Activated CD8-positive, alpha-beta T cell treated with anti-CD3 and anti-CD28 coated beads, Interleukin-2, amount 10 ng/mL, durations not matched to agents 7 days and 5 days (primary cell): ENCODE results near the gene CUL4A. TPM values are rescaled to one million over a fixed set of nuclear protein-coding genes. Genes with fewer than 3 reads are reported as not detected.
"Not testable (repeated sequence)": the region's sequence is repeated elsewhere in the genome, so short reads cannot be mapped to it uniquely, and the experiment has no call there.

Experiments used
- ATAC-seq: fragments of 150-1000 bp; cut with Tn5 transposase; one replicate; pipeline ENCODE4 v1.10.0; 2021; ENCODE audit warnings: moderate library complexity
- CTCF ChIA-PET: fragments of 350-600 bp; sonication (Branson Sonifier 250); formaldehyde crosslinking; loops from one replicate; lab custom pipeline; 2021; ENCODE audit warnings: antibody characterized with exemption; lab: Charles Lee
- POLR2A ChIA-PET: fragments of 350-600 bp; sonication (Branson Sonifier 250); formaldehyde crosslinking; loops from one replicate; lab custom pipeline; 2021; ENCODE audit warnings: antibody characterized with exemption; lab: Charles Lee
- DNase-seq: peaks from one replicate; pipeline ENCODE4 v3.0.0-alpha.2; 2020
- H3K27ac Mint-ChIP-seq: one replicate; pipeline ENCODE4 v1.8.0; 2021; ENCODE audit warnings: mild to moderate bottlenecking, mixed read lengths
- H3K27me3 Mint-ChIP-seq: one replicate; pipeline ENCODE4 v1.8.0; 2021; ENCODE audit warnings: low read depth, mixed read lengths
- H3K36me3 Mint-ChIP-seq: one replicate; pipeline ENCODE4 v1.8.0; 2021; ENCODE audit warnings: low read depth, mixed read lengths
- H3K4me1 Mint-ChIP-seq: one replicate; pipeline ENCODE4 v1.8.0; 2021; ENCODE audit warnings: low read depth, mixed read lengths
- H3K4me3 Mint-ChIP-seq: one replicate; pipeline ENCODE4 v1.8.0; 2021; ENCODE audit warnings: mild to moderate bottlenecking, mixed read lengths
- H3K9me3 Mint-ChIP-seq: one replicate; pipeline ENCODE4 v1.8.0; 2022; ENCODE audit warnings: mixed read lengths; ENCODE audit not compliant: insufficient read depth
- microRNA-seq: library from miRNA; unstranded; fragments of <30 nt; microRNA quantifications from one replicate; pipeline ENCODE4 v1.2.0, GENCODE V29; 2022
- total RNA-seq, 2 experiments: library from RNA; stranded (reverse); gene quantifications; one replicate each; pipeline ENCODE4 v1.2.3, GENCODE V29; 2021

Gene CUL4A
- total RNA-seq, 2 experiments from 2014 or later, result 65.9 to 70.5 TPM

DNA sequence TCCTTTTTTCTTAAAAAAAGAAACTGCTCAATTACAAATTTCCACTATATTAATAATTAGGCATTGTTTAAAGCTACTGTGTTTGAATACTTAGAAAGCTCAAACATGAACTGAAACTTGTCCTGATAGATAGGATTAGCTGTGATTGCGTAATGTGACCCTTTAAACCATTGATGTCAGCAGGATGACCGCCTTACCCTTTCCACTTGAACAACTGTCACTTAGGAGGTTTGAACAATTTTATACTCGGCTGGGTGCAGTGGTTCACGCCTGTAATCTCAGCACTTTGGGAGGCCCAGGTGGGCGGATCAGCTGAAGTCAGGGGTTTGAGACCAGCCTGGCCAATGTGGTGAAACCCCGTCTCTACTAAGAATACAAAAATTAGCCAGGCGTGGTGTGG is 90.5 kb downstream of the CUL4A start:
- CTCF ChIA-PET, result interaction anchor here (1.1 kb wide), 1 partner anchor 24 kb away, joined by 3 read pairs; no protein-coding TSS in a partner anchor
- Mint-ChIP-seq H3K4me1 (peaks cover 25% of the 10 kb centered on the region), H3K27me3 (peaks cover 7% of the 10 kb centered on the region), H3K4me3 (no peak overlapping the region), H3K9me3 (no peaks in the 10 kb centered on the region), H3K27ac (no peak overlapping the region), H3K36me3 (peaks cover 18% of the 10 kb centered on the region)
- POLR2A ChIA-PET, result no interaction called here
- ATAC-seq, result no peak
- no peak for DNase-seq

GRCh38 chr13:113302986-113303385 is 93.6 kb downstream of the CUL4A start:
- no peak for ATAC-seq
- DNase-seq, result no peak
- ChIA-PET CTCF (no interaction called here), POLR2A (interaction anchor here (0.5 kb wide), 1 partner anchor 118 kb away, joined by 3 read pairs; no protein-coding TSS in a partner anchor)
- Mint-ChIP-seq H3K27ac (no peak overlapping the region), H3K4me3 (no peak overlapping the region), H3K27me3 (no peaks in the 10 kb centered on the region), H3K9me3 (no peaks in the 10 kb centered on the region), H3K36me3 (peaks cover 21% of the 10 kb centered on the region), H3K4me1 (peaks cover 14% of the 10 kb centered on the region)

DNA sequence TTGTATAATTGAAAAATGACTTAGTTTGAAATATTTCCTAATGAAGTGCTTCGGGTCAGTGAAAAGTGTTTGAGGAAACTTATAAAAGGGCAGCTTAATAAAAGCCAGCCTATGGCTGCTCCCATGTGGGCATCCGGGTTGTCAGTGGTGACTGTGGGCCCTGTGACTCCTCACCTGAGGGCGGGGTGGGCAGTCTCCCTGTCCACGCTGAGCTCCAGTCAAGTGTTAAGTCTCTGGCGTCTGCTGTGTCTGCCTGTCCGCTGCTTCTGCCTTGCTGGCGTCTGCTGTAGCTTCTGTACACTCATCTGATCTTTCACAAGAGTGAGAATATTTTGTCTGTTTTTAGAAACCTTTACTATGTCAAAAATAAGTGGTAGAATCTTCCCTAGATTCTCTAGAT is 94.7 kb downstream of the CUL4A start:
- Mint-ChIP-seq H3K9me3 (no peaks in the 10 kb centered on the region), H3K36me3 (peaks cover 17% of the 10 kb centered on the region), H3K4me3 (no peak overlapping the region), H3K27ac (no peak overlapping the region), H3K27me3 (no peaks in the 10 kb centered on the region), H3K4me1 (peaks cover 5% of the 10 kb centered on the region)
- CTCF ChIA-PET, result no interaction called here
- ATAC-seq (no peak), DNase-seq (no peak)
- POLR2A ChIA-PET, result no interaction called here

GRCh38 chr13:113305208-113305607 is 95.8 kb downstream of the CUL4A start:
- no peaks in the 10 kb centered on the region for H3K9me3 Mint-ChIP-seq
- ATAC-seq (no peak), DNase-seq (no peak)
- POLR2A ChIA-PET, result no interaction called here
- H3K27ac Mint-ChIP-seq, result no peak overlapping the region
- H3K27me3 Mint-ChIP-seq, result no peaks in the 10 kb centered on the region
- H3K36me3 Mint-ChIP-seq, result peaks cover 20% of the 10 kb centered on the region
- no peak overlapping the region for H3K4me3 Mint-ChIP-seq
- CTCF ChIA-PET, result no interaction called here
- H3K4me1 Mint-ChIP-seq, result peaks cover 5% of the 10 kb centered on the region

DNA sequence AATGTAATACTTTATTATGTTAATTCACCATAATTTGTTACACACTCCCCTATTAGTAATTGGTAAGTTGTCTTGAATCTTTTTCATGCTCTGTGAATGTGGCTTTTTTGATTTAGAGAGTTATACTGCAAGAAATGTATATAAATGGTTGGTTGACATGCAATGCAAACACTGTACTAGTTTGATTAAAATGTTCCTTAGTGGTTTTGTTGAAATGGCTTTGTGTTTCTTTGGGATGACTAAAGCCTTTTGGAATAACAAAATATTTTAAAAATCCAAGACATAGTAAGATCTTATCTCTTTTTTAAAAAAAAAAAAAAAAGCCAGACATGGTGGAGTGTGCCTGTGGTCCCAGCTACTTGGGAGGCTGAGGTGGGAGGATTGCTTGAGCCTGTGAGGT is 98.1 kb downstream of the CUL4A start:
- DNase-seq (no peak), ATAC-seq (no peak)
- no peak overlapping the region for H3K27ac Mint-ChIP-seq
- ChIA-PET POLR2A (no interaction called here), CTCF (no interaction called here)
- H3K4me1 Mint-ChIP-seq, result peaks cover 5% of the 10 kb centered on the region
- H3K27me3 Mint-ChIP-seq, result no peaks in the 10 kb centered on the region
- peaks cover 27% of the 10 kb centered on the region for H3K36me3 Mint-ChIP-seq
- no peak overlapping the region for H3K4me3 Mint-ChIP-seq
- no peaks in the 10 kb centered on the region for H3K9me3 Mint-ChIP-seq

DNA sequence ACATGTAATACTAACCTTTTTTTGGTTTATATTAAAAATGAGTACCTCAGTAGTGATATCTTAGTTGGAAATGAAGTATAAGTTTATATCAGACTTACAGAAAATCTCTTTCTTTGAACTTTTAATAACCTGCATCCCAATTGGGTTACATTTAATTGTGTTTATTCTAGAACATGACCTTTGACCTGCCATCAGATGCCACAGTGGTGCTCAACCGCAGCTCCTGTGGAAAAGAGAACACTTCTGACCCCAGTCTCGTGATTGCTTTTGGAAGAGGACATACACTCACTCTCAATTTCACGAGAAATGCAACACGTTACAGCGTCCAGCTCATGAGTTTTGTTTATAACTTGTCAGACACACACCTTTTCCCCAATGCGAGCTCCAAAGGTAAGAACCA is 100.1 kb downstream of the CUL4A start:
- no peak for ATAC-seq
- no peak overlapping the region for H3K4me3 Mint-ChIP-seq
- H3K27ac Mint-ChIP-seq, result no peak overlapping the region
- H3K36me3 Mint-ChIP-seq, result peaks cover 25% of the 10 kb centered on the region
- no peak for DNase-seq
- H3K4me1 Mint-ChIP-seq, result peaks cover 2% of the 10 kb centered on the region
- POLR2A ChIA-PET, result interaction anchor here (0.6 kb wide), 1 partner anchor 163 kb away, joined by 3 read pairs; no protein-coding TSS in a partner anchor
- CTCF ChIA-PET, result interaction anchor here (0.8 kb wide), 1 partner anchor 84 kb away, joined by 3 read pairs; no protein-coding TSS in a partner anchor
- no peaks in the 10 kb centered on the region for H3K27me3 Mint-ChIP-seq
- no peaks in the 10 kb centered on the region for H3K9me3 Mint-ChIP-seq

DNA sequence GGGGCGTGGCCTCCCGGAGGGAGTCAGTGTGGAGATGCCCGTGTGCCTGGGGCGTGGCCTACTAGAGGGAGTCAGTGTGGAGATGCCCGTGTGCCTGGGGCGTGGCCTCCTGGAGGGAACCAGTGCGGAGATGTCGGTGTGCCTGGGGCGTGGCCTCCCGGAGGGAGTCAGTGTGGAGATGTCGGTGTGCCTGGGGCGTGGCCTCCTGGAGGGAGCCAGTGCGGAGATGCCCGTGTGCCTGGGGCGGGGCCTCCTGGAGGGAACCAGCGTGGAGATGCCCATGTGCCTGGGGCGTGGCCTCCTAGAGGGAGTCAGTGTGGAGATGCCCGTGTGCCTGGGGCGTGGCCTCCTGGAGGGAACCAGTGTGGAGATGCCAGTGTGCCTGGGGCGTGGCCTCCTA is 104.7 kb downstream of the CUL4A start:
- DNase-seq, H3K9me3 Mint-ChIP-seq, ATAC-seq, H3K27me3 Mint-ChIP-seq, H3K4me3 Mint-ChIP-seq, CTCF ChIA-PET, POLR2A ChIA-PET, H3K4me1 Mint-ChIP-seq, H3K27ac Mint-ChIP-seq: not testable (repeated sequence)
- peaks cover 23% of the 10 kb centered on the region for H3K36me3 Mint-ChIP-seq

- peaks cover 21% of the 10 kb centered on the region for H3K36me3 Mint-ChIP-seq
- ATAC-seq, DNase-seq, H3K27me3 Mint-ChIP-seq, H3K4me3 Mint-ChIP-seq, H3K4me1 Mint-ChIP-seq, CTCF ChIA-PET, H3K9me3 Mint-ChIP-seq, POLR2A ChIA-PET: not testable (repeated sequence)
- H3K27ac Mint-ChIP-seq, result peak overlapping the region; percentile 34
Measured at GRCh38 chr13:113314895-113315470, 105.6 kb downstream of the CUL4A start.

DNA sequence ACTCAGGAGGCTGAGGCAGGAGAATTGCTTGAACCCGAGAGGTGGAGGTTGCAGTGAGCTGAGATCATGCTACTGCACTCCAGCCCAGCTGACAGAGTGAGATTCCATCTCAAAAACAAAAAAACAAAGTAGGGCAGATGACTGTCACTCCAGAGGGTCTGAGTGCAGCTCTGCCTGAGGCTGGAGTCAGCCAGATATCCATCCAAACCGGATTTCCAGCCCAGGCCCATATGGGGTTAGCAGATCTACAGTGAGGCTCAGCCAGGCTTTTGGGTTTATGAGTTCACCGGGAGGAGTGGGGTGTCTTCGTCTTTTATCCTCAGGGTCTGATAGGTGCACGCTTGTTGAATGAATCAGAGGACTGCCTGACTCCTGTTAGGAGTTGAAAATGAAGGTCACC is 106.6 kb downstream of the CUL4A start:
- ChIA-PET CTCF (no interaction called here), POLR2A (no interaction called here)
- ATAC-seq (no peak), DNase-seq (no peak)
- peaks cover 25% of the 10 kb centered on the region for H3K36me3 Mint-ChIP-seq
- no peaks in the 10 kb centered on the region for H3K9me3 Mint-ChIP-seq
- no peak overlapping the region for H3K4me3 Mint-ChIP-seq
- peaks cover 3% of the 10 kb centered on the region for H3K4me1 Mint-ChIP-seq
- no peak overlapping the region for H3K27ac Mint-ChIP-seq
- no peaks in the 10 kb centered on the region for H3K27me3 Mint-ChIP-seq

Small RNA genes lying within 50 kb of the gene (microRNA-seq; reads per million reads assigned to microRNA genes)
- not detected for gene MIR8075

Other genes with a start within 250 kb of the CUL4A start
- 1 to 10 TPM in 1 of 2 experiments, under 1 TPM in 1; 0.76 to 1.0 TPM for gene MCF2L, start 240.4 kb upstream of the CUL4A start, total RNA-seq
- not detected for gene F7, start 103.8 kb upstream of the CUL4A start, total RNA-seq
- gene F10, start 86.8 kb upstream of the CUL4A start, total RNA-seq, result not detected
- gene PROZ, start 51.0 kb upstream of the CUL4A start, total RNA-seq, result not detected
- gene PCID2, start 944 bp upstream of the CUL4A start, total RNA-seq, result 10 to 100 TPM; 49.3 to 52.4 TPM
- gene LAMP1, start 87.6 kb downstream of the CUL4A start, total RNA-seq, result 10 to 100 TPM; 81.1 TPM
- not detected for gene GRTP1, start 154.5 kb downstream of the CUL4A start, total RNA-seq
- gene ADPRHL1, start 243.9 kb downstream of the CUL4A start, total RNA-seq, result under 1 TPM; 0.73 to 0.87 TPM